Coronary artery (tissue), 2 donors: ENCODE data around the gene HIF3A.
A peak's percentile ranks its signal among the peaks of the same experiment; 100 is the strongest.

ENCODE experiments used
- DNase-seq: peaks from one replicate; pipeline ENCODE4 v3.0.0-alpha.2; 2017; ENCODE audit warnings: low spot score
- H3K27ac ChIP-seq, 2 donors: fragments of 200-600 bp; sonication (generic); one replicate each; pipeline ENCODE4 v1.5.1; 2016 to 2019
- H3K4me3 ChIP-seq: fragments of 200-600 bp; sonication (generic); 2 replicates; pipeline ENCODE4 v1.5.1; 2016; ENCODE audit warnings: mild to moderate bottlenecking, moderate library complexity
- TF ChIP-seq, protein P1 (sequence below): fragments of 200-600 bp; sonication (generic); IDR thresholded peaks from one replicate; pipeline ENCODE4 v1.5.1; 2019; ENCODE audit warnings: antibody characterized with exemption

HIF3A gene

DNA sequence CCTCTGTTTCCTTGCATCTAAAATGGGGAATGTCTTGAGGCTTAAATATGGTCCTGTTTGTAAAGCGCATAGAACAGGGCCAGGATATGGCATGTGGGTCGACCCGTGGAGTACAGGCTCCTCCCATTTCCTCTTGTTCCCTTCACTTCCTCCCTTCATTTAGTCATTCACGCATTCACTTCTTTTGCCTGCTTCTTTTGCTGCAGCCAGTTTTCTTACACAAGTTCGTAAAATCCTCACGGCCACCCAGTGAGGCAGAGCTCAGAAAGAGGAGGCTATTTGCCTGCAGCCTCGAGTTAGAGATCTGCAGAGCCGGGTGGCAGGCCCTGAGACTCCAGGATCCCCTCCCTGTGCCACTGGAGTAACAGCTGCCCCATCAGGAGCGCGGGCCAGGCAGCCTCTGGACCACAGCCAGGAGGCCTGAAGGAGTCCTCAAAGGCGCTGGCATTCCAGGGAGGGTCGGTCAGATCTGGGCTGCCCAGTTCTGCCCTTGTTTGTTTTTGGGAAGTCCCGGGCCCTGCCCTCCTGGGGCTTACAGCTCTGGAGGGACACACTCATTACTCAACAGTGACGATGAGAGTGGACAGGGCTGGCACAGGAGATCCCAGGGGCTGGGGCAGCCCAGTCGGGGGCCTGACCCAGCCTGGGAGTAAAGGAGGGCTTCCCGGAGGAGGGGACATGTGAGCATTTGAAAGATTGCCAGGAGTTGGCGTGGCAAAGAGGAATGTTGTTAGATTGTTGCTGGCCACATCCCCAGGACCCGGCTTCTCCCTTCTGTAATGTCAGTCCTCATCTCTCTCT, 54.6 kb downstream of the HIF3A start:
- TF ChIP-seq, protein P1, sequence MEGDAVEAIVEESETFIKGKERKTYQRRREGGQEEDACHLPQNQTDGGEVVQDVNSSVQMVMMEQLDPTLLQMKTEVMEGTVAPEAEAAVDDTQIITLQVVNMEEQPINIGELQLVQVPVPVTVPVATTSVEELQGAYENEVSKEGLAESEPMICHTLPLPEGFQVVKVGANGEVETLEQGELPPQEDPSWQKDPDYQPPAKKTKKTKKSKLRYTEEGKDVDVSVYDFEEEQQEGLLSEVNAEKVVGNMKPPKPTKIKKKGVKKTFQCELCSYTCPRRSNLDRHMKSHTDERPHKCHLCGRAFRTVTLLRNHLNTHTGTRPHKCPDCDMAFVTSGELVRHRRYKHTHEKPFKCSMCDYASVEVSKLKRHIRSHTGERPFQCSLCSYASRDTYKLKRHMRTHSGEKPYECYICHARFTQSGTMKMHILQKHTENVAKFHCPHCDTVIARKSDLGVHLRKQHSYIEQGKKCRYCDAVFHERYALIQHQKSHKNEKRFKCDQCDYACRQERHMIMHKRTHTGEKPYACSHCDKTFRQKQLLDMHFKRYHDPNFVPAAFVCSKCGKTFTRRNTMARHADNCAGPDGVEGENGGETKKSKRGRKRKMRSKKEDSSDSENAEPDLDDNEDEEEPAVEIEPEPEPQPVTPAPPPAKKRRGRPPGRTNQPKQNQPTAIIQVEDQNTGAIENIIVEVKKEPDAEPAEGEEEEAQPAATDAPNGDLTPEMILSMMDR: no peak
- peak overlapping the region; percentile 20 for H3K4me3 ChIP-seq
- DNase-seq: peak; percentile 93
- peak overlapping the region; percentile 35 to 50 for H3K27ac ChIP-seq

DNA sequence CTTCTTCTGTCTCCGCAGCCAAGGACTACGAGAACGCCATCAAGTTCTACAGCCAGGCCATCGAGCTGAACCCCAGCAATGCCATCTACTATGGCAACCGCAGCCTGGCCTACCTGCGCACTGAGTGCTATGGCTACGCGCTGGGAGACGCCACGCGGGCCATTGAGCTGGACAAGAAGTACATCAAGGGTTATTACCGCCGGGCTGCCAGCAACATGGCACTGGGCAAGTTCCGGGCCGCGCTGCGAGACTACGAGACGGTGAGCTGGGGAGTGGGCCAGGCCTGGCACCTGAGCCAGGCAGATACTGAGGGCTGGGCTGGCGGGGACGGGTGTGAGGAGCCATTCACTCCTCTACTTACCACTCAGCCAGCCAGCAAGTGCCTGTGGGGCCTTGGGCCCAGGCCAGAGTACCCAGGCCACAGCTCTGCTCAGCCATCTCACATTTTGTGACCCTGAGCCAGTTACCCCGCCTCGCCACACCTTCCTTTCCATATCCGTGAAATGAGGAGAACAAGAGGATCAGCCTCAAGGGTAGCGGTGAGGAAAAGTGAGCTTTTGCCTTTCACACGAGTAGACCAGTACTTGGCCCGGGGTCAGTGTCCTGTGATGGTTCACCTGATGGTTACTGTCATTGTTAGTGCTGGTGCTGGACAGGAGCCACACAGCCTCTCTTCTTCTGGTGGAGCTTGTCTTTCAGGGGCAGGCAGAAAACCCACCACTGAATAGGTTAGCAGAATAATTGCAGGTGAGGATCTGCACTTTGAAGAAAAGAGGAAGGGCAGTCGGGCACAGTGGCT, 57.1 kb downstream of the HIF3A start:
- H3K4me3 ChIP-seq: no peak overlapping the region
- no peak for DNase-seq
- H3K27ac ChIP-seq: no peak overlapping the region
- TF ChIP-seq, protein P1: no peak

DNA sequence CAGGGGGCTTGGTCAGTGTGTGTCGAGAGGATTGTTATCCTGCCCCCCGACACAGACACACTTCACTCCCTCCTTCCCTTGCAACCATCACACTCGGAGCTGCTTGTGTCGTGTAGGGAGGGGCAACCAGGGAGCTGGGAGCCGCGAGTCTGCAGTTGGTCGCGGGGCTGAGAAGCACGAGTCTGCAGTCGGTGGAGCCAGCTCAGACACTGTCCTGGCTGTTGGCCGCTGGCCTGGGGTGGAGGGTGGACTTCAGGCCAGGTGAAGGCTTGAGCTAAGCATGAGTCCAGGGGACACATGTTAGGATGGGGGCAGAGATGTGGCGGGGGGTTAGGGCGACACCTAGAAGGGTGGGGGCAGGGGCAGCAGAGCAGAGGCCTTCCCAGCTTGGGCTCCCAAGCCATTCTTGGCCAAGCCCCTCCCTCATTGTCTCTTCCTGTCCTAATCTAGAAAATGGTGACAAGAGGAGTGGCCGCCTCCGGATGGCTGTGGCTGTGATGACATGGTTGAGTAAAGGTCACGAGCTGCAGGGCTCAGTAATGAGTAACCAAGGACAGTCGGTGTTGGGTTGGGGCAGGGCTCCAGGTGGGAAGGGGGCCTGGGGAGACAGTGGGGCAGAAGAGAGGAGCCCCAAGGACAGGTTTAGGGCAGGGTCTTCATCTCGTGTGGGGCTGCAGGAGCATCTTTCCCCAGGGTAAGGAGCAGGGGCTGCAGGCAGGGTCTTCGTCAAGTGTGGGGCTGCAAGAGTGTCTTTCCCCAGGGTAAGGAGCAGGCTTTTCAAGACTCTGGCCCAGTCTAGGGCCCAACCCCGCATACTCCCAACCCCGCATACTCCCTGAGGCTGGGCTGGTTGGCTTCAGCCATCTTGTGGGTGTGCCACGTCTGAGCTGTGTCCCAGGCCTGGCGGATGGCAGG, 58.6 kb downstream of the HIF3A start:
- H3K27ac ChIP-seq: no peak overlapping the region
- TF ChIP-seq, protein P1: no peak
- no peak overlapping the region for H3K4me3 ChIP-seq
- DNase-seq: no peak

DNA sequence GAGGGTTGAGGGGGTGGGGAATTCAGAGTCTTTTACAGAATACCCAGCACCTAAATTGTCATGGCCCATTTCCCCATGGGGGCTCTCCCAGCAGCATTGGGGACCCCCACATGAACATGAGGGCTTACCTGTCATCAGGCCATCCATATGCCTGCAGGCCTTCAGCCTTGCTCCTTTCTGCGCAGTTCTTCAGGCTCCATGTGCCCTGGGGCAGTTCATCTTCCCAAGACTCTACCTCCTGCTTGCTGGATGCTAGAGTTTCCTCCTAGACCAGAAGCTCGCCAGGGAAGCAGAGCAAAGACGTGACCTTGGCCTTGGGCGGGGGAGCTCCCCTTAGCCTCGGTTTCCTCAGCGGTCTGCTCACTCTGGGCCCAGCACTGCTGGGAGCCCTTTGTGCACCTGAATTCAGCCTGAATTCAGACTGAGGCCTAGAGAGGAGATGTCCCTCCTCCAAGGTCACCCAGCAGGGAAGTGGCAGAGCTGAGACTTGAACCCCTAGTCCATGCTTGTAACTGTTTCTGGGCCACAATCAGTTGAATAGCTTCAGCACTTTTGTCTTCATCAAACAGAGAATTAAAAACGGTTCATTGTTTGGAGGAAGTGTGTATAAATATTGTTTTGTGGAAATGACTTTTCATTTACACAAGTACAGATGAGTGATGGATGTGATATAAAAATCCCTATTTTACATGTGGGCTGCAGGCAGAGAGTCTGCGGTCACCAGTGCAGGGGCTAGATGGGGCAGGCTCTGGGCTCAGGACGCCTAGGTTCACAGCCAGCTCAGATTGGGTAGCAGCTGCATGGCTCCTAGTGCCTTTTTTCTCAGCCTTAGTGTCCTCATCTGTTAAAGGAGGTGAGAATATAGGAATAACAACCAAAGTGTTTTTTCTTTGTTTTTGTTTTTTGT, 59.6 kb downstream of the HIF3A start:
- H3K27ac ChIP-seq: no peak overlapping the region
- DNase-seq: peak; percentile 65
- no peak overlapping the region for H3K4me3 ChIP-seq
- TF ChIP-seq, protein P1: no peak

DNA sequence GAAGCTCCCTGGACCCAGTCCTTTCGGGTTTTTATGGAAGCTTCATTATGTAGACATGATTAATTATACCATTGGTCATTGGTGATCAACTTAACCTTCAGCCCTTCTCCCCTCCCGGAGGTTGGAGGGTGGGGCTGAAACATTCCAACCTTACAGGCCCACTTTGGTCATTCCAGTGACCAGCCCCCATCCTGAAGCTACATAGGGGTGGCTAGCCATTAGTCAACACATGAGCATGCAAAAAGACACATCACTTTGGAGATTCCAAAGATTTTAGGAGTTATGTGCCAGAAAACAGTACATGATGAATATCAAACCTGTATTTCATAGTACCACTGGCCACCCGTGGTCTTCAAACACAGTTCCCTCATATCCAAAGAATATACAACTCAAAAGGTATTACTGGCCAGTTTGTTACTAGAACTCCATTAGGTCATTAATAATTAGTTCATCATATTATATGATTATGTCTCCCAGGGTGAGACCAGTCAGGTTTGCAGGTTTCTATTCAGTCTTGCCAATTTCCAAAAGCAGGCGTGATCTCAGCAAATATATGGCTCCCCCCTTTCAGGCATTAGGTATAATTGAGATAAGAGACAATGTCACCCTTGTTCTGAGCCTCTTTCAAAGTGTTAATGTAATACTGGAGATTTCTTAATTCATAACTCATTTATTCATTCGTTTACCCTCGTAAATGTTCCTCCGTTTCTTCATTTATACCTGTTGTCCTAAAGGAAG, 61.2 kb downstream of the HIF3A start:
- TF ChIP-seq, protein P1: no peak
- Histone ChIP-seq H3K27ac (no peak overlapping the region), H3K4me3 (no peak overlapping the region)
- peak; percentile 45 for DNase-seq
